ENCODE data around the gene ZSWIM7.

DNA sequence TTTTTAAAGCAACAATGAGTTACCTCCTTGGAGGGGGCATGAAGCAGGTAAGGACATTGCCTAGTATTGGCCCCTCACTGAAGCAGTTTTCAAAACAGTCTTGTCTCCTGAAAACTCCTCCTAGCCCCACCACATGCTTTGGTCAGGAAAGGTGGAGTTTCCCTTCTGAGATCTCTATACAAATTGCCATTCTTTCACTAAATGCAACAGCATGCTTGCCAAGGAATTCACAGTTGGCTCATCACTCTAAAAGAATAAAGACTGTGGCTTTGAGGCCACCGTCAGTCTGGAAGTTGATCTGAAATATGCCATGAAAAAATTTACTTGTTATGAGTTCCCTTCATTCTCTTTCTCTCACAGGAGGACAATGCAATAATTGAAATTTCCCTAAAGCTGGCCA, 4.3 kb upstream of the ZSWIM7 start:
- TF ChIP-seq, protein P1, sequence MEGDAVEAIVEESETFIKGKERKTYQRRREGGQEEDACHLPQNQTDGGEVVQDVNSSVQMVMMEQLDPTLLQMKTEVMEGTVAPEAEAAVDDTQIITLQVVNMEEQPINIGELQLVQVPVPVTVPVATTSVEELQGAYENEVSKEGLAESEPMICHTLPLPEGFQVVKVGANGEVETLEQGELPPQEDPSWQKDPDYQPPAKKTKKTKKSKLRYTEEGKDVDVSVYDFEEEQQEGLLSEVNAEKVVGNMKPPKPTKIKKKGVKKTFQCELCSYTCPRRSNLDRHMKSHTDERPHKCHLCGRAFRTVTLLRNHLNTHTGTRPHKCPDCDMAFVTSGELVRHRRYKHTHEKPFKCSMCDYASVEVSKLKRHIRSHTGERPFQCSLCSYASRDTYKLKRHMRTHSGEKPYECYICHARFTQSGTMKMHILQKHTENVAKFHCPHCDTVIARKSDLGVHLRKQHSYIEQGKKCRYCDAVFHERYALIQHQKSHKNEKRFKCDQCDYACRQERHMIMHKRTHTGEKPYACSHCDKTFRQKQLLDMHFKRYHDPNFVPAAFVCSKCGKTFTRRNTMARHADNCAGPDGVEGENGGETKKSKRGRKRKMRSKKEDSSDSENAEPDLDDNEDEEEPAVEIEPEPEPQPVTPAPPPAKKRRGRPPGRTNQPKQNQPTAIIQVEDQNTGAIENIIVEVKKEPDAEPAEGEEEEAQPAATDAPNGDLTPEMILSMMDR (IDR thresholded peaks at IDR 0.05): no peak
- TF ChIP-seq POLR2A (IDR thresholded peaks at IDR 0.05) (no peak), POLR2AphosphoS5 (IDR thresholded peaks at IDR 0.05) (no peak), EP300 (IDR thresholded peaks at IDR 0.05) (no peak)

Data from stomach (tissue), 4 donors.